RWPE1 (cell line): ENCODE data around the gene DAD1.

Experiments
- CTCF ChIA-PET: fragments of 350-600 bp; sonication (Branson Sonifier 250); formaldehyde crosslinking; extraction: SDS; loops from one replicate; lab custom pipeline; 2021; lab: Yijun Ruan, JAX
- POLR2A ChIA-PET: fragments of 400-600 bp; formaldehyde crosslinking; extraction: SDS; loops from one replicate; lab custom pipeline; 2020; ENCODE audit warnings: antibody characterized with exemption; ENCODE audit not compliant: low non-redundant PET; lab: Yijun Ruan, JAX
- DNase-seq: peaks from one replicate; pipeline ENCODE4 v3.0.0; 2012; ENCODE audit warnings: low spot score
- H3K27ac ChIP-seq: fragments of 450-650 bp; 2 replicates; pipeline ENCODE4 v1.5.1; 2017
- CTCF ChIP-seq: fragments of 450-650 bp; conservative IDR thresholded peaks from 2 replicates; pipeline ENCODE4 v1.5.1; 2017; ENCODE audit warnings: low read depth, mild to moderate bottlenecking

The DAD1 gene

GRCh38 chr14:22552001-22552826, 36.8 kb downstream of the DAD1 start:
- POLR2A ChIA-PET, result interaction anchor here (0.7 kb wide), 1 partner anchor 319 kb away, joined by 7 read pairs; no protein-coding TSS in a partner anchor
- CTCF ChIA-PET, result interaction anchor here (0.7 to 1.5 kb wide), 2 partner anchors 164 to 383 kb away, joined by 4 read pairs; no protein-coding TSS in a partner anchor
- no peak for TF ChIP-seq CTCF
- no peak overlapping the region for H3K27ac ChIP-seq
- no peak for DNase-seq

GRCh38 chr14:22551605-22551997, 37.4 kb downstream of the DAD1 start:
- POLR2A ChIA-PET, result no interaction called here
- CTCF ChIA-PET, result interaction anchor here (0.6 kb wide), 1 partner anchor 306 kb away, joined by 4 read pairs; no protein-coding TSS in a partner anchor
- H3K27ac ChIP-seq, result no peak overlapping the region
- TF ChIP-seq CTCF, result no peak
- DNase-seq, result no peak

- no peak for DNase-seq
- no peak for TF ChIP-seq CTCF
- ChIA-PET CTCF (interaction anchor here (1.2 kb wide), 1 partner anchor 20 kb away, joined by 5 read pairs; no protein-coding TSS in a partner anchor), POLR2A (no interaction called here)
- peak overlapping the region; percentile 54 for H3K27ac ChIP-seq
Observed at GRCh38 chr14:22549981-22550673, 38.9 kb downstream of the DAD1 start.

GRCh38 chr14:22549324-22549962, 39.6 kb downstream of the DAD1 start:
- POLR2A ChIA-PET, result interaction anchor here (0.6 kb wide), 1 partner anchor 48 kb away, joined by 3 read pairs; the partner anchor contains the start of gene ABHD4
- no peak for DNase-seq
- no peak overlapping the region; the same call in 1 of the 2 replicates for H3K27ac ChIP-seq
- CTCF ChIA-PET, result interaction anchor here (0.7 to 1.2 kb wide), 2 partner anchors 12 to 21 kb away, joined by 3 to 5 read pairs; no protein-coding TSS in a partner anchor
- no peak for TF ChIP-seq CTCF

- no peak for TF ChIP-seq CTCF
- no peak for DNase-seq
- H3K27ac ChIP-seq, result no peak overlapping the region
- CTCF ChIA-PET, result interaction anchor here (1.2 kb wide), 1 partner anchor 9 kb away, joined by 4 read pairs; no protein-coding TSS in a partner anchor
- POLR2A ChIA-PET, result no interaction called here
Observed at GRCh38 chr14:22547948-22548750, 40.9 kb downstream of the DAD1 start.
